ENCODE measurements around the gene DLEC1.

Gene DLEC1

GRCh38 chr3:38120693-38121450 is 81.9 kb downstream of the DLEC1 start:
- Histone ChIP-seq H3K4me1 (ENCODE audit: low read length) (peaks cover 11% of the 10 kb centered on the region), H3K27ac (ENCODE audit: low read length) (no peak overlapping the region), H3K9me3 (ENCODE audit: insufficient read depth, low read length) (no peaks in the 10 kb centered on the region), H3K79me2 (ENCODE audit: low read length) (no peaks in the 10 kb centered on the region), H3K4me3 (ENCODE audit: low read length) (no peak overlapping the region), H3K9ac (ENCODE audit: low read length) (no peak overlapping the region), H4K20me1 (ENCODE audit: insufficient read depth, low read length) (peaks cover 17% of the 10 kb centered on the region; the same call in 1 of the 2 replicates), H3K4me2 (ENCODE audit: low read length) (no peak overlapping the region), H2AFZ (ENCODE audit: low read depth, low read length) (no peak overlapping the region), H3K36me3 (replicated peaks; ENCODE audit: low read depth, low read length) (peaks cover 35% of the 10 kb centered on the region), H3K27me3 (ENCODE audit: low read depth, low read length) (no peaks in the 10 kb centered on the region)
- TF ChIP-seq CTCF (IDR thresholded peaks at IDR 0.05; ENCODE audit: low read depth, low read length) (no peak), EZH2phosphoT487 (IDR thresholded peaks at IDR 0.05; ENCODE audit: low read depth) (no peak)

- H3K4me1 ChIP-seq (ENCODE audit: low read length), result peaks cover 5% of the 10 kb centered on the region
- H2AFZ ChIP-seq (ENCODE audit: low read depth, low read length), result no peak overlapping the region
- H3K9ac ChIP-seq (ENCODE audit: low read length), result no peak overlapping the region
- no peak overlapping the region for H3K4me2 ChIP-seq (ENCODE audit: low read length)
- no peak overlapping the region for H3K4me3 ChIP-seq (ENCODE audit: low read length)
- peaks cover 17% of the 10 kb centered on the region; the same call in 1 of the 2 replicates for H4K20me1 ChIP-seq (ENCODE audit: insufficient read depth, low read length)
- no peak overlapping the region for H3K27ac ChIP-seq (ENCODE audit: low read length)
- TF ChIP-seq CTCF (IDR thresholded peaks at IDR 0.05; ENCODE audit: low read depth, low read length), result no peak
- no peak for TF ChIP-seq EZH2phosphoT487 (IDR thresholded peaks at IDR 0.05; ENCODE audit: low read depth)
- H3K36me3 ChIP-seq (replicated peaks; ENCODE audit: low read depth, low read length), result peaks cover 40% of the 10 kb centered on the region
- H3K27me3 ChIP-seq (ENCODE audit: low read depth, low read length), result no peaks in the 10 kb centered on the region
- no peaks in the 10 kb centered on the region for H3K9me3 ChIP-seq (ENCODE audit: insufficient read depth, low read length)
- H3K79me2 ChIP-seq (ENCODE audit: low read length), result no peaks in the 10 kb centered on the region
These were observed 82.4 kb downstream of the DLEC1 start for GRCh38 chr3:38121451-38121831.

- H3K27ac ChIP-seq (ENCODE audit: low read length), result no peak overlapping the region
- H3K79me2 ChIP-seq (ENCODE audit: low read length), result no peaks in the 10 kb centered on the region
- no peak overlapping the region for H3K4me2 ChIP-seq (ENCODE audit: low read length)
- H4K20me1 ChIP-seq (ENCODE audit: insufficient read depth, low read length), result peaks cover 17% of the 10 kb centered on the region; the same call in 1 of the 2 replicates
- peaks cover 45% of the 10 kb centered on the region for H3K36me3 ChIP-seq (replicated peaks; ENCODE audit: low read depth, low read length)
- H3K9ac ChIP-seq (ENCODE audit: low read length), result no peak overlapping the region
- TF ChIP-seq CTCF (IDR thresholded peaks at IDR 0.05; ENCODE audit: low read depth, low read length) (no peak), EZH2phosphoT487 (IDR thresholded peaks at IDR 0.05; ENCODE audit: low read depth) (no peak)
- H3K9me3 ChIP-seq (ENCODE audit: insufficient read depth, low read length), result no peaks in the 10 kb centered on the region
- no peak overlapping the region for H2AFZ ChIP-seq (ENCODE audit: low read depth, low read length)
- no peak overlapping the region for H3K4me3 ChIP-seq (ENCODE audit: low read length)
- no peaks in the 10 kb centered on the region for H3K27me3 ChIP-seq (ENCODE audit: low read depth, low read length)
- H3K4me1 ChIP-seq (ENCODE audit: low read length), result peaks cover 4% of the 10 kb centered on the region
These were observed 82.9 kb downstream of the DLEC1 start for GRCh38 chr3:38121832-38122461.

GRCh38 chr3:38122712-38123290 is 83.8 kb downstream of the DLEC1 start:
- Histone ChIP-seq H3K36me3 (replicated peaks; ENCODE audit: low read depth, low read length) (peaks cover 54% of the 10 kb centered on the region), H3K4me1 (ENCODE audit: low read length) (peaks cover 4% of the 10 kb centered on the region), H3K9ac (ENCODE audit: low read length) (no peak overlapping the region), H3K9me3 (ENCODE audit: insufficient read depth, low read length) (no peaks in the 10 kb centered on the region), H3K27me3 (ENCODE audit: low read depth, low read length) (no peaks in the 10 kb centered on the region), H3K4me3 (ENCODE audit: low read length) (no peak overlapping the region), H4K20me1 (ENCODE audit: insufficient read depth, low read length) (peaks cover 17% of the 10 kb centered on the region; the same call in 1 of the 2 replicates), H3K4me2 (ENCODE audit: low read length) (no peak overlapping the region), H2AFZ (ENCODE audit: low read depth, low read length) (no peak overlapping the region), H3K27ac (ENCODE audit: low read length) (no peak overlapping the region), H3K79me2 (ENCODE audit: low read length) (no peaks in the 10 kb centered on the region)
- TF ChIP-seq EZH2phosphoT487 (IDR thresholded peaks at IDR 0.05; ENCODE audit: low read depth), result no peak
- no peak for TF ChIP-seq CTCF (IDR thresholded peaks at IDR 0.05; ENCODE audit: low read depth, low read length)
